Stomach (tissue), 9 donors: ENCODE data around the gene FBRSL1. TPM values are rescaled to one million over a fixed set of nuclear protein-coding genes. Genes with fewer than 3 reads are reported as not detected.

ENCODE experiments used
- DNase-seq, 2 donors: peaks; one replicate each; pipeline versions ENCODE4 v3.0.0 to v3.0.0-alpha.2; 2013 to 2019
- H3K27ac ChIP-seq, 5 donors: fragments of 200-600 bp in 4 of 5; sonication (generic) in 4 of 5; one replicate each; pipeline ENCODE4 v1.5.1; 2013 to 2019; ENCODE audit warnings: mild to moderate bottlenecking in 1 of 5, moderate library complexity in 1 of 5
- H3K27me3 ChIP-seq, 3 donors: fragments of 200-600 bp; sonication (generic); one replicate each; pipeline ENCODE4 v1.5.1; 2017 to 2019; ENCODE audit warnings: mixed run types in 1 of 3
- H3K36me3 ChIP-seq, 4 donors: fragments of 200-600 bp; sonication (generic); 1 replicate in 3 of 4; 2 replicates in 1 of 4; pipeline ENCODE4 v1.5.1; 2016 to 2019
- H3K4me1 ChIP-seq, 4 donors: fragments of 200-600 bp; sonication (generic); one replicate each; pipeline ENCODE4 v1.5.1; 2016 to 2019
- H3K4me3 ChIP-seq, 4 donors: fragments of 200-600 bp; sonication (generic) in 3 of 4; one replicate each; pipeline ENCODE4 v1.5.1; 2016 to 2019; ENCODE audit warnings: mild to moderate bottlenecking in 1 of 4
- H3K9me3 ChIP-seq, 4 donors: fragments of 200-600 bp; sonication (generic); one replicate each; pipeline ENCODE4 v1.5.1; 2016 to 2019
- CTCF ChIP-seq, 7 experiments: fragments of 450-650 bp in 4 of 7; fragments of 200-600 bp in 3 of 7; sonication (generic) in 3 of 7; IDR thresholded peaks; one replicate each; pipeline ENCODE4 v1.5.1; 2016 to 2019; ENCODE audit warnings: antibody characterized with exemption in 7 of 7, control low read depth in 2 of 7, mild to moderate bottlenecking in 1 of 7
- EP300 ChIP-seq: sonication (generic); formaldehyde crosslinking; IDR thresholded peaks from one replicate; pipeline ENCODE4 v1.6.1; 2017; ENCODE audit warnings: antibody characterized with exemption
- POLR2A ChIP-seq, 4 donors: fragments of 450-650 bp; IDR thresholded peaks; one replicate each; pipeline ENCODE4 v1.6.1; 2016; ENCODE audit warnings: antibody characterized with exemption in 4 of 4, control low read depth in 2 of 4, mild to moderate bottlenecking in 1 of 4, moderate library complexity in 1 of 4
- POLR2AphosphoS5 ChIP-seq, 3 donors: sonication (generic); formaldehyde crosslinking; IDR thresholded peaks; one replicate each; pipeline ENCODE4 v1.6.1; 2016; ENCODE audit warnings: antibody characterized with exemption in 3 of 3
- WGBS, 5 donors: extraction: QIAGEN DNeasy Blood & Tissue Kit in 3 of 5; methylation state at CpG; one replicate each; pipeline versions ENCODE4 v1.1.5 to v1.1.7; 2013 to 2018; 5-methylcytosine and 5-hydroxymethylcytosine counted together
- intact Hi-C: fragments of 100-400 bp; cut with DNase I; formaldehyde crosslinking; loops from one replicate; pipeline ENCODE4 v1.15.1; 2023; ENCODE audit warnings: low total_unique reads
- polyA plus RNA-seq, 3 donors: library from polyadenylated mRNA; stranded (reverse); fragments of 200-250 nt; gene quantifications; one replicate each; pipeline ENCODE4 v1.2.3, GENCODE V29; 2013
- total RNA-seq, 5 donors: library from RNA; depleted of rRNA; stranded (reverse); fragments of >200 nt; gene quantifications; one replicate each; pipeline versions ENCODE4 v1.1.0 to v1.2.3, GENCODE V29; 2014 to 2016
- donor health status: healthy with polysubstance abuse.
- donor health status: Bipolar disorder and iron deficiency.
- donor health status: healthy.

Gene FBRSL1
- total and polyA plus RNA-seq, 8 donors = 5.3 to 110 (median 15.7) TPM

DNA sequence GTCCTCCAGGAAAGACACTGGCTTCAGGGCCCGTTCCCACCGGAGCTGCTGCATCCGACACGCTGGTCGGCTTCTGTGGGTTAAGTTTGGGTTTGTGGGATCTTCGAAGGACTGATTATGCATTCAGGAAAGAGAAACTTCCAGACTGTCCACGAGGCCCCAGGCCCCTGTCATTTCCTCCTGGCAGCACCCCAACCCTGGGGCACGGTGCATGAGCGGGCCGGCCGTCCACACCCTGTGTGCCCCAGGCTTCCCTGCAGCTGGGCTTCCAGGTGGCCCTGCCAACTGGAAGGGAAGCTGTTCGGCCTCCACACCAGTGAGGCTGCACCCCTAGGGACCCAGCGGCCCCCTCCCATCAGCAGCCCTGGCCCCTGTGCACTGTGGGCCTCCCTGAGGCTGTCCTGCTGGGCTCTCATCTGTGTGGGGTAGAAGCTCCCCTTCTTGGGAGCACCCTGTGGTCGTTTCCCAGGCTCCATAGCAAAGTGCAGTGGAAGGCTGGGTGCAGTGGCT, 9.3 kb upstream of the FBRSL1 start:
- Histone ChIP-seq H3K27ac (no peak overlapping the region), H3K27me3 (peaks cover 0 to 45% (median 5%) of the 10 kb centered on the region in 3 donors), H3K4me1 (no peaks in the 10 kb centered on the region), H3K9me3 (no peaks in the 10 kb centered on the region), H3K4me3 (no peak overlapping the region), H3K36me3 (no peaks in the 10 kb centered on the region)
- TF ChIP-seq POLR2A (IDR thresholded peaks at IDR 0.05) (no peak), EP300 (no peak), CTCF (IDR thresholded peaks at IDR 0.05) (no peak), POLR2AphosphoS5 (IDR thresholded peaks at IDR 0.05) (no peak)
- intact Hi-C loops = no loop called here
- no peak for DNase-seq
- 60 to 74% (median 73%) methylated on average over 1 to 14 of the region's 14 CpGs for WGBS, 5 donors

DNA sequence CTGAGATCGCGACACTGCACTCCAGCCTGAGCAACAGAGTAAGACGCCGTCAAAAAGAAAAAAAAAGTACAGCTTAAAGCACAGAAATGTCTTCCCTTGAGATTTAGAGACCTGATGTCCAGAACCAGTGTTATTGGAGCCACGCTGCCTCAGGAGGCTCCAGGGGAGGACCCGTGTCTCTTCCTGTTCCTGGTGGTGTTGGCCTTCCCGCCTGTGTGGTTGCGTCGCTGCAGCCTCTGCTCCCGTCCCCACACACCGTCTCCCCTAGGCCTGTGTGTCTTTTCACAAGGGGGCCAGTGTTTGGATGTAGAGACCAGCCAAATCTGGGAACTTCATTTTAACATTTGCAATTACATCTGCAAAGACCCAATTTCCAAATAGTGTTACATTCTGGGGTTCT, 8.6 kb upstream of the FBRSL1 start:
- intact Hi-C loops = no loop called here
- H3K27ac ChIP-seq = no peak overlapping the region

DNA sequence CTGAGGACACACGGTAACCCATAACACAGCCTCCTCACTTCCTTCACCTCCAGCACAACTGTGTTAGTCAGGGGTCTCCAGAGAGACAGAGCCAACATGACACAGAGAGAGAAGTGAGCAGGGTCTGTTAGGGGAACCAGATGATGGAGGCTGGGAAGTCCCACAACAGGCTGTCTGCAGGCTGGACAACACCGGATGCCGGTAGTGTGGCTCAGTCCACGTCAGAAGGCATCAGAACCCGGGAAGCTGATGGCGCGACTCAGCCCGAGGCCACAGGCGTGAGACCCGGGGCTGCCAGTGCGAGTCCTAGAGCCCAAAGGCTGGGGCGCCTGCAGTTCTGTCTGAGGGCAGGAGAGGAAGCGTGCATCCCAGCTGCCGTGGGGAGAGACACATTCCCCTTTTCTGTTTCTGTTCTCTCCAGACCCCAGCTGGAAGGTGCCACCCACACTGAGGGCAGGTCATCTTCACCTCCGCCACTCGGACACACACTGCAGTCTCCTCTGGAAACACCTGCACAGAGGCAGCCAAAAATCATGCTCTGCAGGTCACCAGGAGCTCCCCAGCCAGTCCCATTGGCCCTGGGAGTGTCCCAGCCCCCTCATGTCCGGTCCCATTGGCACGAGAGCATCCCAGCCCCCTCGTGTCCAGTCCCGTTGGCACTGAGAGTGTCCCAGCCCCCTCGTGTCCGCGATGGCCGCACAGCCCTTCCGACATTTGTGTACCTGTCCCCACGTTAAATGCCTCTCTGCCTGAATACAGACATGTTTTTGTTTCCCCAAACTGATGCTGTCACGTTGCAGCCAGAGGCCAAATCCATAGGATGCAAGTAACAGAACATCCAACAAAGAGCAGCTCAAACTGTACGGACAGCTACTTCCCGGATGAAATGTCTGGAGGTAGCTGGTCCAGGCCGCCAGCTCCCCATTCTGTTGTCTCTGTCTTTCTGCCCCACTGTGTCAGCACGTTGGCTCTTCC, 7.9 kb upstream of the FBRSL1 start:
- no peaks in the 10 kb centered on the region for H3K4me1 ChIP-seq
- WGBS, 5 donors = 78 to 89% (median 84%) methylated on average over 29 to 31 of the region's 31 CpGs
- no peak overlapping the region for H3K27ac ChIP-seq
- DNase-seq = no peak
- H3K9me3 ChIP-seq = no peaks in the 10 kb centered on the region
- intact Hi-C loops = no loop called here
- no peaks in the 10 kb centered on the region for H3K36me3 ChIP-seq
- TF ChIP-seq EP300 (no peak), POLR2AphosphoS5 (IDR thresholded peaks at IDR 0.05) (no peak), POLR2A (IDR thresholded peaks at IDR 0.05) (no peak), CTCF (IDR thresholded peaks at IDR 0.05) (no peak)
- no peak overlapping the region for H3K4me3 ChIP-seq
- peaks cover 0 to 41% (median 5%) of the 10 kb centered on the region in 3 donors for H3K27me3 ChIP-seq

More for the DNA sequence above, 8.6 kb upstream of the FBRSL1 start:
- Histone ChIP-seq H3K4me1 (no peaks in the 10 kb centered on the region), H3K9me3 (no peaks in the 10 kb centered on the region), H3K4me3 (no peak overlapping the region), H3K36me3 (no peaks in the 10 kb centered on the region), H3K27me3 (peaks cover 0 to 45% (median 5%) of the 10 kb centered on the region in 3 donors)
- TF ChIP-seq EP300 = no peak
- TF ChIP-seq POLR2A (IDR thresholded peaks at IDR 0.05) = no peak
- TF ChIP-seq POLR2AphosphoS5 (IDR thresholded peaks at IDR 0.05) = no peak
- no peak for TF ChIP-seq CTCF (IDR thresholded peaks at IDR 0.05)
- WGBS, 5 donors = 74 to 92% (median 86%) methylated on average over 11 of the region's 11 CpGs
- DNase-seq = no peak

GRCh38 chr12:132482771-132483170, 7.2 kb upstream of the FBRSL1 start:
- intact Hi-C loops = no loop called here
- TF ChIP-seq CTCF (IDR thresholded peaks at IDR 0.05) (no peak), EP300 (no peak), POLR2A (IDR thresholded peaks at IDR 0.05) (no peak), POLR2AphosphoS5 (IDR thresholded peaks at IDR 0.05) (no peak)
- Histone ChIP-seq H3K27ac (no peak overlapping the region), H3K27me3 (peaks cover 0 to 34% (median 5%) of the 10 kb centered on the region in 3 donors), H3K4me3 (no peak overlapping the region), H3K4me1 (no peaks in the 10 kb centered on the region), H3K36me3 (no peaks in the 10 kb centered on the region), H3K9me3 (no peaks in the 10 kb centered on the region)
- no peak for DNase-seq
- 86 to 88% (median 88%) methylated on average over 9 of the region's 9 CpGs for WGBS, 5 donors
